Sigmoid colon (tissue), 7 donors: ENCODE measurements around the gene PCSK7. TPM values are rescaled to one million over a fixed set of nuclear protein-coding genes. Genes with fewer than 3 reads are reported as not detected.
"Not testable (repeated sequence)": the region's sequence is repeated elsewhere in the genome, so short reads cannot be mapped to it uniquely, and the experiment has no call there.

Experiments used
- DNase-seq: peaks from one replicate; pipeline ENCODE4 v3.0.0-alpha.2; 2019
- H3K27ac ChIP-seq, 4 donors: fragments of 200-600 bp; sonication (generic); one replicate each; pipeline ENCODE4 v1.5.1; 2016 to 2019; ENCODE audit warnings: mild to moderate bottlenecking in 1 of 4
- H3K27me3 ChIP-seq, 3 donors: fragments of 200-600 bp; sonication (generic); one replicate each; pipeline ENCODE4 v1.5.1; 2019; ENCODE audit warnings: mild to moderate bottlenecking in 1 of 3
- H3K36me3 ChIP-seq, 4 donors: fragments of 200-600 bp; sonication (generic); one replicate each; pipeline ENCODE4 v1.5.1; 2016 to 2019
- H3K4me1 ChIP-seq, 4 donors: fragments of 200-600 bp; sonication (generic); one replicate each; pipeline ENCODE4 v1.5.1; 2017 to 2019
- H3K4me3 ChIP-seq, 4 donors: fragments of 200-600 bp; sonication (generic); one replicate each; pipeline ENCODE4 v1.5.1; 2017 to 2019; ENCODE audit warnings: mild to moderate bottlenecking in 2 of 4, moderate library complexity in 1 of 4
- H3K9me3 ChIP-seq, 4 donors: fragments of 200-600 bp in 3 of 4; sonication (generic) in 3 of 4; one replicate each; pipeline versions ENCODE4 v1.5.1 to v1.6.1; 2013 to 2019
- CTCF ChIP-seq, 4 experiments: fragments of 450-650 bp in 3 of 4; fragments of 200-600 bp in 1 of 4; IDR thresholded peaks; one replicate each; pipeline ENCODE4 v1.5.1; 2016 to 2019; ENCODE audit warnings: antibody characterized with exemption in 4 of 4, mild to moderate bottlenecking in 3 of 4, moderate library complexity in 2 of 4
- EP300 ChIP-seq, 4 donors: sonication (generic); formaldehyde crosslinking; IDR thresholded peaks; one replicate each; pipeline ENCODE4 v1.6.1; 2017; ENCODE audit warnings: antibody characterized with exemption in 4 of 4
- POLR2A ChIP-seq, 2 donors: fragments of 450-650 bp; IDR thresholded peaks; one replicate each; pipeline ENCODE4 v1.6.1; 2016; ENCODE audit warnings: antibody characterized with exemption in 2 of 2, mild to moderate bottlenecking in 2 of 2, moderate library complexity in 2 of 2
- POLR2AphosphoS5 ChIP-seq, 4 donors: sonication (generic); formaldehyde crosslinking; IDR thresholded peaks; one replicate each; pipeline ENCODE4 v1.6.1; 2017; ENCODE audit warnings: antibody characterized with exemption in 4 of 4
- WGBS, 2 donors: extraction: QIAGEN DNeasy Blood & Tissue Kit; methylation state at CpG; one replicate each; pipeline ENCODE4 v1.1.7; 2013; 5-methylcytosine and 5-hydroxymethylcytosine counted together
- intact Hi-C: fragments of 100-400 bp; cut with DNase I; formaldehyde crosslinking; loops from one replicate; pipeline ENCODE4 v1.15.1; 2023
- polyA plus RNA-seq, 3 donors: library from polyadenylated mRNA; stranded (reverse); fragments of 200-250 nt; gene quantifications; one replicate each; pipeline ENCODE4 v1.2.3, GENCODE V29; 2013
- total RNA-seq, 4 donors: library from RNA; depleted of rRNA; stranded (reverse); fragments of >200 nt; gene quantifications; one replicate each; pipeline ENCODE4 v1.1.0, GENCODE V29; 2016
- donor health status: healthy with polysubstance abuse.
- donor health status: Bipolar disorder and iron deficiency.
- donor health status: healthy.

Gene PCSK7
- total and polyA plus RNA-seq, 7 donors: 18.0 to 116 (median 29.8) TPM

- no peaks in the 10 kb centered on the region for H3K4me1 ChIP-seq
- intact Hi-C loops: no loop called here
- TF ChIP-seq CTCF (IDR thresholded peaks at IDR 0.05) (no peak), EP300 (IDR thresholded peaks at IDR 0.05) (no peak), POLR2A (IDR thresholded peaks at IDR 0.05) (no peak), POLR2AphosphoS5 (IDR thresholded peaks at IDR 0.05) (no peak)
- WGBS, 2 donors: 94 to 96% methylated on average over 4 of the region's 4 CpGs
- no peak overlapping the region for H3K27ac ChIP-seq
- H3K9me3 ChIP-seq: no peaks in the 10 kb centered on the region
- DNase-seq: no peak
- no peak overlapping the region for H3K4me3 ChIP-seq
- H3K27me3 ChIP-seq: no peaks in the 10 kb centered on the region
- H3K36me3 ChIP-seq: peaks cover 0 to 36% (median 3%) of the 10 kb centered on the region in 4 donors
Observed at GRCh38 chr11:117271208-117271607, 39.3 kb upstream of the PCSK7 start.

GRCh38 chr11:117269856-117270255 lies 38.0 kb upstream of the PCSK7 start:
- H3K9me3 ChIP-seq: no peaks in the 10 kb centered on the region
- no peak overlapping the region for H3K27ac ChIP-seq
- TF ChIP-seq POLR2AphosphoS5 (IDR thresholded peaks at IDR 0.05) (no peak), POLR2A (IDR thresholded peaks at IDR 0.05) (no peak), EP300 (IDR thresholded peaks at IDR 0.05) (no peak), CTCF (IDR thresholded peaks at IDR 0.05) (no peak)
- intact Hi-C loops: no loop called here
- 94 to 96% methylated on average over 2 of the region's 2 CpGs for WGBS, 2 donors
- H3K36me3 ChIP-seq: peaks cover 0 to 41% (median 5%) of the 10 kb centered on the region in 4 donors
- H3K27me3 ChIP-seq: no peaks in the 10 kb centered on the region
- DNase-seq: no peak
- no peaks in the 10 kb centered on the region for H3K4me1 ChIP-seq
- no peak overlapping the region for H3K4me3 ChIP-seq

GRCh38 chr11:117265745-117266144 lies 33.9 kb upstream of the PCSK7 start:
- no peak overlapping the region for H3K4me3 ChIP-seq
- intact Hi-C loops: no loop called here
- no peaks in the 10 kb centered on the region for H3K4me1 ChIP-seq
- TF ChIP-seq CTCF (IDR thresholded peaks at IDR 0.05): no peak
- no peak for TF ChIP-seq POLR2AphosphoS5 (IDR thresholded peaks at IDR 0.05)
- TF ChIP-seq EP300 (IDR thresholded peaks at IDR 0.05): no peak
- TF ChIP-seq POLR2A (IDR thresholded peaks at IDR 0.05): no peak
- no peaks in the 10 kb centered on the region for H3K27me3 ChIP-seq
- WGBS, 2 donors: 80 to 90% methylated on average over 2 of the region's 2 CpGs
- H3K9me3 ChIP-seq: no peaks in the 10 kb centered on the region
- DNase-seq: no peak
- H3K36me3 ChIP-seq: peaks cover 0 to 53% (median 11%) of the 10 kb centered on the region in 4 donors
- H3K27ac ChIP-seq: no peak overlapping the region

GRCh38 chr11:117264624-117265323 lies 32.9 kb upstream of the PCSK7 start:
- H3K9me3 ChIP-seq, H3K27me3 ChIP-seq, H3K4me3 ChIP-seq, H3K4me1 ChIP-seq, DNase-seq, H3K27ac ChIP-seq, intact Hi-C loops: not testable (repeated sequence)
- peaks cover 0 to 54% (median 11%) of the 10 kb centered on the region in 4 donors for H3K36me3 ChIP-seq
- 90 to 93% methylated on average over 7 of the region's 7 CpGs for WGBS, 2 donors

- no peaks in the 10 kb centered on the region for H3K27me3 ChIP-seq
- no peak overlapping the region for H3K27ac ChIP-seq
- DNase-seq: no peak
- H3K9me3 ChIP-seq: no peaks in the 10 kb centered on the region
- no peak for TF ChIP-seq POLR2A (IDR thresholded peaks at IDR 0.05)
- TF ChIP-seq POLR2AphosphoS5 (IDR thresholded peaks at IDR 0.05): no peak
- TF ChIP-seq EP300 (IDR thresholded peaks at IDR 0.05): no peak
- TF ChIP-seq CTCF (IDR thresholded peaks at IDR 0.05): no peak
- WGBS, 2 donors: 76 to 78% methylated on average over 1 of the region's 1 CpG
- peaks cover 0 to 53% (median 7%) of the 10 kb centered on the region in 4 donors for H3K36me3 ChIP-seq
- H3K4me3 ChIP-seq: no peak overlapping the region
- intact Hi-C loops: no loop called here
- H3K4me1 ChIP-seq: no peaks in the 10 kb centered on the region
Observed at GRCh38 chr11:117259417-117259816, 27.5 kb upstream of the PCSK7 start.
